Upper lobe of right lung (tissue), 1 donor: ENCODE data around the gene IL1RAPL1. TPM values are rescaled to one million over a fixed set of nuclear protein-coding genes. Genes with fewer than 3 reads are reported as not detected.

Source experiments
- ATAC-seq: fragments of 200-7000 bp; cut with Tn5 transposase; one replicate; pipeline ENCODE4 v1.9.1; 2020; ENCODE audit warnings: mild to moderate bottlenecking, moderate library complexity
- DNase-seq: peaks from one replicate; pipeline ENCODE4 v3.0.0-alpha.2; 2020
- H3K27ac ChIP-seq: fragments of 200-600 bp; one replicate; pipeline ENCODE4 v1.8.0; 2022
- H3K27me3 ChIP-seq: fragments of 200-600 bp; one replicate; pipeline ENCODE4 v1.8.0; 2022; ENCODE audit warnings: mild to moderate bottlenecking
- H3K36me3 ChIP-seq: fragments of 200-600 bp; one replicate; pipeline ENCODE4 v1.8.0; 2022
- H3K4me1 ChIP-seq: fragments of 200-600 bp; one replicate; pipeline ENCODE4 v1.8.0; 2022
- H3K4me3 ChIP-seq: fragments of 200-600 bp; one replicate; pipeline ENCODE4 v1.8.0; 2022; ENCODE audit warnings: mild to moderate bottlenecking
- H3K9me3 ChIP-seq: fragments of 200-600 bp; one replicate; pipeline ENCODE4 v1.8.0; 2022
- intact Hi-C: fragments of 100-400 bp; cut with DNase I; formaldehyde crosslinking; loops from one replicate; pipeline ENCODE4 v1.11.0; 2022
- total RNA-seq: library from RNA; stranded (reverse); fragmentation: NEBNext Ultra II Directional; extraction: Animal tissue kit (Norgen Biotek cat#: 25700); gene quantifications from one replicate; pipeline ENCODE4 v1.2.1, GENCODE V29; 2021
- TF ChIP-seq, protein P1 (sequence below): fragments of 200-600 bp; IDR thresholded peaks from one replicate; pipeline ENCODE4 v1.8.0; 2022; ENCODE audit warnings: antibody characterized with exemption
- donor health status: DM: no; HTN: yes; CAD: no; lungs with severe emphysema.

IL1RAPL1 gene
- total RNA-seq, 1 donor from 2014 or later, result not detected

DNA sequence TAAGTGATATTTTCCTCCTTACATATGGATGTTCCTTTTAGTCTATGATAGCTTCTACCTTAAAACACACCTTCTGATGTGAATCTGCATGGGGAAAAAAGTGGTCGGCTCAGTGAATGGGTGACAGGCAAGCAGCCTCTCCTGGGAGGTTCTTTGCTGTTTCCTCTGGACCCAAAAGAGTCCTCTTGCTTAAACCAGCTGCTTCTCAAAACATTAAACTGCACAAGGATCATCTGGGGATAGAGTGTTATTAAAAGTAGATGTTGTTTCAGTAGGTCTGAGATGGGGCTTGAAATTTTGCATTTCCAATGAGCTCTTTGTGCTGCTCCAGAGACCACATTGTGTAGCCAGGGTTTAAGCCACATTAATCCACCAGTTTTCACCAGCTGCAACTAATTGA lies 452.9 kb downstream of the IL1RAPL1 start:
- Histone ChIP-seq H3K4me3 (no peak overlapping the region), H3K27ac (no peak overlapping the region), H3K9me3 (no peaks in the 10 kb centered on the region), H3K27me3 (no peaks in the 10 kb centered on the region), H3K4me1 (no peaks in the 10 kb centered on the region), H3K36me3 (no peaks in the 10 kb centered on the region)
- intact Hi-C loops, result no loop called here
- ATAC-seq, result no peak
- no peak for DNase-seq
- TF ChIP-seq, protein P1, sequence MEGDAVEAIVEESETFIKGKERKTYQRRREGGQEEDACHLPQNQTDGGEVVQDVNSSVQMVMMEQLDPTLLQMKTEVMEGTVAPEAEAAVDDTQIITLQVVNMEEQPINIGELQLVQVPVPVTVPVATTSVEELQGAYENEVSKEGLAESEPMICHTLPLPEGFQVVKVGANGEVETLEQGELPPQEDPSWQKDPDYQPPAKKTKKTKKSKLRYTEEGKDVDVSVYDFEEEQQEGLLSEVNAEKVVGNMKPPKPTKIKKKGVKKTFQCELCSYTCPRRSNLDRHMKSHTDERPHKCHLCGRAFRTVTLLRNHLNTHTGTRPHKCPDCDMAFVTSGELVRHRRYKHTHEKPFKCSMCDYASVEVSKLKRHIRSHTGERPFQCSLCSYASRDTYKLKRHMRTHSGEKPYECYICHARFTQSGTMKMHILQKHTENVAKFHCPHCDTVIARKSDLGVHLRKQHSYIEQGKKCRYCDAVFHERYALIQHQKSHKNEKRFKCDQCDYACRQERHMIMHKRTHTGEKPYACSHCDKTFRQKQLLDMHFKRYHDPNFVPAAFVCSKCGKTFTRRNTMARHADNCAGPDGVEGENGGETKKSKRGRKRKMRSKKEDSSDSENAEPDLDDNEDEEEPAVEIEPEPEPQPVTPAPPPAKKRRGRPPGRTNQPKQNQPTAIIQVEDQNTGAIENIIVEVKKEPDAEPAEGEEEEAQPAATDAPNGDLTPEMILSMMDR, result no peak

DNA sequence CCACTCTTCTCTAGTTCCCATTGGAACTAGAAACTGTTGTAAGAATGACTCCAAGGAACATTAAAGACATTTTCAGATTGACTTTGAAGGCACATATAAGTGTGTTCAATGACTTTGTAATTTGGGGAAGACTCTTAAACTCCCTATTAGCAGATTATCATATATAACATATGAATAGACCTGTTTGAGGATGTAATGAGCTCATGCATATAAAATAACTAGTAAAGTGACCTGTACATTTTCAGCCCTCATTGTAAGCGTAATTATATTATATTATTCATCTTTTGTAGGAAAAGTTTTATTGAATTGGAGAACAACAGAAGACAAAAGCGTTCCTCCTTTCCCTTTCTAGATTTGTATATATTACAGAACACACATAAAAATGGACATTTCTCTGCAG lies 455.1 kb downstream of the IL1RAPL1 start:
- TF ChIP-seq, protein P1, result no peak
- ATAC-seq (no peak), DNase-seq (no peak)
- Histone ChIP-seq H3K27me3 (no peaks in the 10 kb centered on the region), H3K36me3 (no peaks in the 10 kb centered on the region), H3K9me3 (no peaks in the 10 kb centered on the region), H3K4me1 (no peaks in the 10 kb centered on the region), H3K27ac (no peak overlapping the region), H3K4me3 (no peak overlapping the region)
- intact Hi-C loops, result no loop called here

DNA sequence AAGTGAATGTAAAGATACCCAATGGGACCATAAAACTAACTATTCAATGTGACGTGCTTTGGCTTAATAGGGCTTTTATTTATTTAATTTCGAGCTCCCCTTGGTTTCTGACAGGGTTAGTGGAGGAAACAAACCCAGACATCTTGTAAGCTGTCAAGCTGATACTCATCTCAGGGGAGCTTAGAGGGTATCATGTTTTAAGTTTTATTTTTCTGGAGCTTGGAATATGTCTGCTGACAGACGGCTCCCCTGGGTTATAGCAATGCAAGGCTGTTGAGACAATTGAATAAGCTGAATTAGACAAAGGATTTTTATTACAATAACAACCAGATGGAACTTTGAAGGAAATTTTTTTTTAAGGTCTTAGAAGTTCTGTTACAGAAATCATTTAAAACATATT lies 456.5 kb downstream of the IL1RAPL1 start:
- H3K4me3 ChIP-seq, result no peak overlapping the region
- intact Hi-C loops, result no loop called here
- H3K9me3 ChIP-seq, result no peaks in the 10 kb centered on the region
- no peaks in the 10 kb centered on the region for H3K4me1 ChIP-seq
- H3K27ac ChIP-seq, result no peak overlapping the region
- ATAC-seq (no peak), DNase-seq (no peak)
- H3K36me3 ChIP-seq, result no peaks in the 10 kb centered on the region
- H3K27me3 ChIP-seq, result no peaks in the 10 kb centered on the region
- TF ChIP-seq, protein P1, result no peak

DNA sequence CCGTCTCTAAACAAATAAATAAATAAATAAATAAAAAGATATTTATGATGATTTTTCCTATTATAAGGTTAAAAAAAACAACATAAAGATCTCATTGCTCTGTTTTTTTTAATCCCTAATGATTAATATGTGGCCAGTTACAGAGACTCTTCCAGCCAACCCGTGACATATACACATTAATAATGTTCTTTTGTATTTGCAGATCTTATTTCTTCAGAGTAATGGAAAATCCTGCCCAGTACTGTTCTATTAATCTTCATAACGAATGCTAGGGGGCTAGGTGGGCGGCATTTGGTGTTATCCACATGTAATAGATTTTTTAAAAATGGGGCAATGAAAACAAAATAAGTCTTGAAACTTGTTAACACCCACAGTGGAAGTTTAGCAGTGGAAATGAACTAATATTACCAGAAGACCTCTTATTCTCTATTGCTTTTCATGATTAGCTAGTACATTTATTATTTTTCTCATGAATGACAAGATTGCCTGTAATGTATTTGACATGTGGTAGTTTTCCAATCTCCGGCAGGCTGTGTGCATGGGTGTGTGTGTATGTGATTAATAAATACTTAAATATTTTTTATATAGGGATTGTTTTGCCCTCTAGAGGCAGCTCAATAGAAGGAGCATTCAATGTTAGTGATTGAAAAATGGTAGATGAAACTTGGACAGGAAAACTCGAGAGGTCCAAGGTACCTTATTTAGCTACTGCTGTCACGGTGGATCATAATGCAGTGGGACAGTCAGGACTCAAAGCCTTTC lies 457.4 kb downstream of the IL1RAPL1 start:
- intact Hi-C loops, result no loop called here
- Histone ChIP-seq H3K4me3 (no peak overlapping the region), H3K27me3 (no peaks in the 10 kb centered on the region), H3K4me1 (no peaks in the 10 kb centered on the region), H3K27ac (no peak overlapping the region), H3K9me3 (no peaks in the 10 kb centered on the region), H3K36me3 (no peaks in the 10 kb centered on the region)
- DNase-seq, result no peak
- ATAC-seq, result no peak
- TF ChIP-seq, protein P1, result no peak

DNA sequence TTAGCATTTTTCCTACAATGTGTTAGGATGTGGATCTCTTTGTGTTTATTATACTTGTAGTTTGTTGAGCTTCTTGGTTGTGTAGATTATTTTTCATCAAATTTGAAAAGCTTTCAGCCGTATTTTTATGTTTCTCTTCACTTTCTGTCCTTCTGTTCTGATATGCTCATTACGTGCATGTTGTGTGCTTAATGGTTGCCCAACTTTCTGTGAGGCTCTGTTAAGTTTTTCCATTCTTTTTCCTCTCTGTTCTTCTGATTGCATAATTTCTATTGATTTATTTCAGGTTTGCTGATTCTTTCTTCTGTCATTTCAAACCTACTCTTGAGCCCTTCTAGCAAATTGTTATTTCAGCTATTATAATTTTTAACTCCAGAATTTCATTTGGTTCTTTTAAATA lies 478.2 kb downstream of the IL1RAPL1 start:
- no peak overlapping the region for H3K27ac ChIP-seq
- no peaks in the 10 kb centered on the region for H3K4me1 ChIP-seq
- TF ChIP-seq, protein P1, result no peak
- no peaks in the 10 kb centered on the region for H3K27me3 ChIP-seq
- intact Hi-C loops, result no loop called here
- no peak for DNase-seq
- H3K36me3 ChIP-seq, result no peaks in the 10 kb centered on the region
- H3K4me3 ChIP-seq, result no peak overlapping the region
- no peaks in the 10 kb centered on the region for H3K9me3 ChIP-seq
- ATAC-seq, result no peak
